GM03348 (cell line): Measurements from ENCODE around the gene PLRG1.

Source experiments
- DNase-seq: peaks from one replicate; pipeline ENCODE4 v3.0.0; 2012; ENCODE audit warnings: low spot score

The PLRG1 gene

DNA sequence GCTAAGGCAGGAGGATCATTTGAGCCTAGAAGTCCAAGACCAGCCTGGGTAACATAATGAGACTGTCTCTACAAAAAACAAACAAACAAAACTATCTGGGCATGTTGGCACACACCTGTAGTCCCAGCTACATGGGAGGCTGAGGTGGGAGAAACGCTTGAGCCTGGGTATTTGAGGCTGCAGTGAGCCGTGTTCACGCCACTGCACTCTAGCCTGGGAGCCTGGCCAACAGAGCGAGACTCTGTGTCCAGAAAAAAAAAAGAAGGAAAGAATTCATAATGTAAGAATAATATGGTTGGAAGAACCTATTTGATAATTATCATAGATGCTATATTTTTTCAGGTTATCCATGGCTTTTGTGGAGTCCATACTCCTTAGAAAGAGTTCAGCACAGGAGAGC is 32.6 kb downstream of the PLRG1 start:
- no peak for DNase-seq

DNA sequence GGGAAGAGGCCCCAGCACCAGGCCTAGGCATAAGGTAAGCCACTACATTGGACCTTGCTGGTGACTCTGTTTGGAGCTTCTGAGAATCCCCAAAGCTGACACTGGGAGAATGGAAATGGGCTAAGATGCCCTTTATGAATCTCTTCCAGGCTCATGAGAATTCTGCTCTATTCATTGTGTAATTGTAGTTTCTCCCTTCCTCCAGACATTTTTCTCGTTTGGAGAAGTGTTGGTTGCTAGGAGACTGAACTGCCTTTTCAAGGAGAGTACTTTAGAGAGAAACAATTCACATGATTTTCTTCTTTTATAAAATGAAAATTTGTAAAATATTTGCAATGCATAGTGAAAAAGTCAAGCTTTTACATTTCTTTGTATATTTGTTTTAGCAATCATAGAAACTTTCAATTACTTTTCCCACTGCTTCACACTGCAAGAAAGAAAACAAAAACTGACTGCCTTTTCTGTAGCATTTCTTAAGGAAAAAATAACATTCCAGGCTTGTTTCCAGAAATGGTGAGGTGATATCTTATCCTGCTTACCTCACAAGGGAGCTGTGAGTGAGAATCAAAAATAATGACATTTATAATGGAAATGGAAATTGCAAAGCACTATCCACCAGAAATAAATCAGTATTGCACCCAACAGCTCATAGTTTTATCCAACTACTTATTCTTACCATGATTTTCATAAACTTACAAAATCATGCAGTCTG is 33.7 kb downstream of the PLRG1 start:
- DNase-seq: no peak

DNA sequence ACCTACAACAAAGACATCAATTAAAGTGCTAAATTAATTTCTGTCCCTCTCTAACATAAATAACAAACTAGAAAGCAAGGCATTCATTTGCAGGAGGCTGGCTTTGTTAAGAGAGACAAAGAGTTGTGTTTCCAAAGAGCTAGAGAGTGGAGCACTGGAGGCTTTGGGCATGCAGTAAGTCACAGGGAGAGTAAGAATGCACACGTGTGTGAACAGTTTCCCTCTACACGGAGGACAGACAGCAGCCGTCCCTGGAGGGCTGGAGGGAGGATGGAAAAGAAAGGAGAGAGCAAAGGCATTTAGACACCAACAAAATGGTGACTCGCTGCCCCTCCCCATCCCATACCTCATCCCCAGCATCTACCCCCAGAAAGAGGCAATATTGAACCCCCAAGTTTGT is 38.2 kb downstream of the PLRG1 start:
- DNase-seq: no peak

DNA sequence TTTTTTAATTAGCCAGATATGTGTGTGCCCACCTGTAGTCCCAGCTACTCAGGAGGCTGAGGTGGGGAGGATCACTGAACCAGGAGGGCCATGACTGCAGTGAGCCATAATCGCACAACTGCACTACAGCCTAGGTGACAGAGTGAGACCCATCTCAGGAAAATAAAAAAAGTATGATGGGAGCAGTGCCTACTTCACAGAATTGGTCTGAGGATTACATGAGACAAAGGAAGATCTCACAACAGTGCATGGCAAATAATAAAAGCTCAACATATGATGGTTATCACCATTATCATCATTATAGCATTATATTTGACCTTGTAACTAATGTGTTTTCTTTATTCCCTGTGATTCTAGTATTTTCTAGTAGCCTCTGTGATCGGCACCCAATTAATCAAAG is 38.7 kb downstream of the PLRG1 start:
- DNase-seq: no peak

DNA sequence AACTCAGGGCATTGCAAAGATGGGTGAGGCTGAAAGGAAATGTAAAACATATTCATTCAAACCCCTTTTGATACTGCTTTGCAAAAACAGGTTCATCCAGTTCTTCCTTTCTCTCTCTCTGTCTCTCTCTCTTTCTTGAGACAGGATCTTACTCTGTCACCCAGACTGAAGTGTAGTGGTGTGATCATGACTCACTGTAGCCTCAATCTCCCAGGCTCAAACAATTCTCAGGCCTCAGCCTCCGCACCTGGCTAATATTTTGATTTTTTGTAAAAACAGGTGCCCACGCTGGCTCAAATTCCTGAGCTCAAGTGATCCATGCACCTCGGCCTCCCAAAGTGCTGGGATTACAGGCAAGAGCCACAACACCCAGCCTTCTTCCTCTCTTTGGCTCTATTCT is 43.0 kb downstream of the PLRG1 start:
- no peak for DNase-seq

DNA sequence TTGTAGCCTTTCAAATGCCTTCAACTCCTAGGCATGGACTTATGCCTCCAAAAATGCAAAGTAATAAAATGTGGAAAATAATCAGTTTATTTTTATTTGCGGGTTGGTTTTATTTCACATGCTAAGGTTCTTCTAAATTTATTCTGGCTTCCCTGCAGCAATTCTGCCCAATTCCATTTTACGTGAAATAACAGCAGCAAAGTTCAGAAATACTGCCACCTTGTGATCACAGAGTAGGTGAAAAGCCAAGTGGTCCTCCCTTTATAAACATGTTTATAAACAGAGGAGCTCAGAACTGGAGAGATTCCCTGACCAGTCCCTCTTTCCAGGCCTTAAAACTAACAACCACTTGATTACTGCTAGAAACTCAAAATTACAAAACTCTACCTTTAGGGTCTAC is 43.9 kb downstream of the PLRG1 start:
- peak; percentile 41 for DNase-seq

DNA sequence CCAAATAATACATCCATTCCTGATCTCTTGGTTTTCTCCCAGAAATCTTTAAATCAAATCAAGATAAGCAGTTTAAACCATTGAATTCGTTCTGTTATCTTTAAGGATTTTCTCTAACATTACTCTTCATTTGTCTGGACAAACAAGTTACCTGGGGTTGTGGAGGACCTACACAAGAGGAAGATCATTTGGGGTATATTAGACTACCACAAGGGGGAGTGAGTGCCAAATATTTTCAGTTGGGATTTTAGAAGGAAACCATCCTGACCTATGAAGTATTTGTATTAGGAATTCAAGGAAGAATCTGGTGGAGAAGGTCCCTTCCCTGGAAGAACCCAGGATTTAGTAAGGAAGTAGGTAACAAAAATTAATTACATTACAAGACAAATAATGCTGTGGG is 46.6 kb downstream of the PLRG1 start:
- peak; percentile 24 for DNase-seq

DNA sequence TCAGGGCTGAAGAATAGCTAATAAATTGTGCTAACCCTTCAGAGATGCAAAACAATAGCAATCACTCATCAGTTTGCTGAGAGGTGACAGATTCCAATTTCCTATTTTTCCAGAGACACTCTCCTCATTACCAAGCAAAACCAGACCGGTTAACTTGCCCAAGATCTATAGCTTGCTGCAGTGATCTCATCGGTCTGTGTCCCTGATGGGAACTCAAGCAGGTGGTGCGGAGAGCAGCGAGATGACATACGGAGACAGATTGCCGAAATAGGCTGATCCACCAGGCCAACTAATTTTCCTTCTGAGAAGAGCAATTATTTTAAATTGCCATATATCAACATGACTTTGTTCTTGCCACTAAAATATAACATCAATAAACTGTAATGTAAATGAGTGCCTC is 48.1 kb downstream of the PLRG1 start:
- no peak for DNase-seq

DNA sequence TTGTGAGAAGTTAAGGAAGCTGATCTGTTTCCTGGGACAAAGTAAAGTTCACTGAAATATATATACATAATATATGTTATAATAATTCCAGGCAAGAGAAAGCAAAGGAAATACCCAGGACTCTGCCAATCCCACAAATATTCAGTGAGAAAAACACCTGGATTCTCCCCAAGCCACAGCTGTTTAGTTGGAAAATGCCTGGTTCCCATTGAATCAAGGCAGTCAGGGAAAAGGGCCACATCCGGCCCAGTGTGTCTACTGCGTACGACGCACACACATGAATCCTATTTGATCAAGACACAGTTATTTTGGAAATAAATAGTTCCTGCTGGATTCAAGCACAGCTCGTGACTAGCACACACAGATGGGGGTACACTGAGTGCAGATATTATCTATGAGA is 52.3 kb downstream of the PLRG1 start:
- no peak for DNase-seq

DNA sequence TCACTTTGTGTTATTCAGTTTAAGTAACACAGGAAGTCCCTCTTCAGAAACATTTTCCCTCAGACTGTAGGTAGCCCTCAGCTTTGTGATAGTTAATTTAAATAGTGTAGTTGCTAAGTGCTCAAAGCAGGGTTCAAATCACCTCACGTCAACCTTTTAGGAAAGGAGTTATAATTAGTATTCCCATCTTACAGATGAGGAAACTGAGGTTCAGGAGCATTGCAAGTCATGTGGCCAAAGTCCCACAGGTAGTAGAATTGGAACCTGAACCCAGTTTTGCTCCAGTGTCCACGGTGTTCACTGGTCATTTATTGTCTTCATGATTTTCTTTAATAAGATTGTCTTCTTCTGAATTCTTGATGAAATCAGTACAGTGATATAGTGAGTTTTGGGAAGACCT is 54.3 kb downstream of the PLRG1 start:
- DNase-seq: no peak

DNA sequence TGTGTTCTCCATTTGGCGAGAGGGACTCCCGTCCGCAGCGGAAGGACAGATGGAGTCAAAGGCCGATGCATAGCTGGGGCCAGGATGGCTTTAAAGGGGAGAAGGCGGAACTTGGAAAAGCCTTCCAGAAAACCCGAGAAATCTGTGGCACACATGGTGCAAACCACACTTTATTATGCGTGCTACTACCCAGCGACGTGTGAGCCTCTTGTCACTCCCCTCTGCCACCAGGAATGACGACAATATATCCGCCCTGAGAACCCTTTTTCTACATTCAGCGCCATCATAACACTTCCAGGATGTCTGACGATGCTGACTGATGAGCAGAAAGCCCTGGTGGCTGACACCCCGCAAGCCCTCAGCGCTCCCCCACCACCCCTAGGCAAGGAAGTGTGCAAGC is 57.9 kb downstream of the PLRG1 start:
- no peak for DNase-seq

DNA sequence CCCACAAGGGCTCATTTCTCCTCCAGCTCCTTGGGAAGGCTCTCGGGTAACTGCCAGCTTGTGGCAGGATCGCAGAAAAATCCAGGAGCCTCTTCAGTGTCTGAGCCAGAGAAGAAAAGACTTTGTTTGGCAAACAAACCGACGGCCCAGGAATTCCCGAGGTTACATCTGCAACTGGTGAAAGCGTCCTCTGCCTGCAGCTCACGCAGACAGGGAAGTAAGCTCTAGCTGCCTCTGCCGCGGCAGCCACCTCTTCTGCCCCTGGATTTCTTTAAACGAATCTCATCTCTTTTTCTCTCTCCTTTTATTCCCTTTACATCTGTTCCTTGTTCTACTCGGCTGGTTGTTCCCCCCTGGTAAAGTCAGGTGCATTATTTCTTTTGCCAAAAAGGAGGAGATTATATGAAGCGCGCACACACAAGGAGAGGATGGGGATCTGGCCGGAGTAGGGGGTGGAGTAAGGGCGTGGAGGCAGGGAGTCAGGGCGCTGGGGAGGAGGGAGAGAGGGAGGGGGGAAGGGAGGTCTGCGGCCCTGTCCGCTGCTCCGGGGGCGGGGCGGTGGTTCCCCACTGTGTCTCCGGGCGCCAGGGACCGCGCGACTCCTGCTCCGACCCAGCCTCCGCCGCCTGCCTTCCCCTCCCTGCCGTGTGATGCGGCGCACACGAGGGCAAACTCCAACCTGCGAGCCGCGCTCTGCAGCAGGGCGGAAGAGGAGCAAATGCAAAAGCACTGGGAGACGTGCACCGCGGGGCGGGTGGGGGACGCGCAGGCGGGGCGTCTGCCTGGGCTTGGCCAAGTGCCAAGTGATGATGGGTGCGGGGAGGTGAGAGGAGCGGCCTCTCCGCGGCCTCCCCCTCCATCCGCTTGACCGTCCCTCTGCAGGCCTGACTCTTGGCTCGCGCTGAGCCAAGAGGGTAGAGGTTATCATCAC is 58.6 kb downstream of the PLRG1 start, which contains the start of gene DCHS2:
Gene DCHS2 (minus strand): TSS at position 459 of the 931 bp plus-strand sequence. CDS start 444 bp downstream, at position 15.
- peak; percentile 48 for DNase-seq

DNA sequence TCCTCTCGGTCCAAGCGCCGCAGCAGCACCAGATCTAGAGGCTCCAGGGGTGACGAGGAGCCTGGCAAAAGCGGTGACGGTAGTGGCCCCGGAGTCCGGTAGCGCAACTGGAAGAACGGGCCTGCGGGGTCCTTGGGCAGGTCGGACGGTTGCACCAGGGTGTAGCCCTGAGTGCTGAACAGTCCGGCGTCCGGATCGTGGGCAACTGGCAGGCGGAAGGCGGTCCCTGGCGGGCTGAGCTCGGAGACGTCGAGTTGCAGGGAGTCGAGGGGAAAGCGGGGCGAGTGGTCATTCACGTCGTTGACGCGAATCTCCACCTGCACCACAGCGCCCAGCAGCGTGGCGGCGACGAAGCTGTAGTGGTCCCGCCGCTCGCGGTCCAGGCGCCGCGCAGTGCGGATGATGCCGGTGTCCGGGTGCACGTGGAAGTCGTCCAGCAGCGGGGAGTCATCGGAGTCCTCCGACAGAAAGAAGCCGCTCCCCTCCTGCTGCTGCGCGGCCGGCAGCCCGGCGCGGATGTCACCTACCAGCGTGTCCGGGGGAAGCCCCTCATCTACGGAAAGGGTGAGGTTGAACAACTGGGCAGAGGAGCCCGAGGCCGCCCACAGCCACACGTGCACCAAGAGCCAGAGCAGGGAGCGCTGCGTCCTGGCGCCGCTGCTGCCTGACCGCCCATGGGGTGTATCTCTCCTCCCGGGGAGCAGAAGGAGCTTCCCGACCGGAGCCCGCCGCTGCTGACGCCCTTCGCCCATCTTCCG is 59.4 kb downstream of the PLRG1 start:
- peak; percentile 46 for DNase-seq

DNA sequence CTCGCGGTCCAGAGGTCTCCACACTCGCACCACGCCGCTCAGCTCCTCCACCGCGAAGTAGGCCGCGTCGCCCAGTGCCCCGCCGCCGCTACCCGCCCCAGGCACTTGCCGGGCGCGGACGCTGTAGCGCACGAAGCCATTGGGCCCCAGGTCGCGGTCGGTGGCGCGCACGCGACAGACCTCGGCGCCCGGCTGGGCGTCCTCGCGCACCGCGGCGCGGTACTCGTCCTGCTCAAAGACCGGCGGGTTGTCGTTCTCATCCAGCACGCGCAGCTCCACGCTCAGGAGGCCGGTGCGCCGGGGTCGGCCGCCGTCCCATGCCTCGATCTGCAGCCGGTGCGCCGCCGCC is 60.0 kb downstream of the PLRG1 start:
- no peak for DNase-seq

DNA sequence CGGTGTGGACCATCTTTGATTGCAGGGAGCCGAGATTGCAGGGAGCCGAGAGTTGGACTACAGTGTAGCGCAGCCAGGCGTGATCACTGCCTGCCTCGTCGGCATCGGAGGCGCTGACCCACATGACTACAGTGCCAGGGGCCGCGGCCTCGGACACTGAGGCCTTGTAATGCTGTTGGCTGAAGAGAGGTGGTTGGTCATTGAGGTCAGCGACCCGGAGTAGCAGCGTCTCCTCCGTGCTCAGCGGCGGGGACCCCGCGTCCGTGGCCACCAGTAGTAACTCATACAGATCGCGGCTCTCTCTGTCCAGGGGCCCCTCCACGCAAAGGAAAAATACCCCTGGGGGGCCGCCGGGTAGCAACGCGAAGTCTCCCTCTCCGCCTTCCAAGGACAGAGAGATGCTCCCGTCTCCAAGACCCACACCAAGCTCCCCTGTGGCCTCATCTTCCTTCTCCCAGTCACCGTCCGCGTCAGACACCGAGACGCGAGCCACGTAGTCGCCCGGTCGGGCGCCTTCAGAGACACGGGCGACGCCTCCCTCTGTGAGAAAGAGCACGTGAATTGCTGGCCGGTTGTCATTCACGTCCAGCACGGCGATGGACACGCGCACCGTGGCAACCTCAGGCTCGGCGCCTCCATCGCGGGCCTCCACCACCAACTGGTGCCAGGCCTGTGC is 60.5 kb downstream of the PLRG1 start:
- DNase-seq: peak; percentile 5

DNA sequence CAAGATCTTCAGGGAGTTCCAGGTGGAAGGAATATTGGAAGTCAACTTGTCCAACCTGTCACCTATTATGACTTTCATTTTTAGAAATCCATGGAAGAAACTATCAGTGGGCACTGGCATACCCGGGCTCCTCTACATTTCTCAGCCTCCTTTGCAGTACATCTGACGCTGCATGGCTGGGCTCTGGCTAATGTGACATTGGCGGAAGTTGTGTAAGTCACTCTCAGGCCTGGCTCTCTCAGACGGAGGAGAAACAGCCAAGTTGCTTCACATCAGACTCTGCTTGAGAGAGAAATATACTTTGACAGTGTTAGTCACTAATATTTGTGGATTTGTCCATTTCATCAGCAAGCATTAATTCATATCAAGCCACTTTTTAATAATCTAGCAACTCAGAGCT is 63.1 kb downstream of the PLRG1 start:
- no peak for DNase-seq

DNA sequence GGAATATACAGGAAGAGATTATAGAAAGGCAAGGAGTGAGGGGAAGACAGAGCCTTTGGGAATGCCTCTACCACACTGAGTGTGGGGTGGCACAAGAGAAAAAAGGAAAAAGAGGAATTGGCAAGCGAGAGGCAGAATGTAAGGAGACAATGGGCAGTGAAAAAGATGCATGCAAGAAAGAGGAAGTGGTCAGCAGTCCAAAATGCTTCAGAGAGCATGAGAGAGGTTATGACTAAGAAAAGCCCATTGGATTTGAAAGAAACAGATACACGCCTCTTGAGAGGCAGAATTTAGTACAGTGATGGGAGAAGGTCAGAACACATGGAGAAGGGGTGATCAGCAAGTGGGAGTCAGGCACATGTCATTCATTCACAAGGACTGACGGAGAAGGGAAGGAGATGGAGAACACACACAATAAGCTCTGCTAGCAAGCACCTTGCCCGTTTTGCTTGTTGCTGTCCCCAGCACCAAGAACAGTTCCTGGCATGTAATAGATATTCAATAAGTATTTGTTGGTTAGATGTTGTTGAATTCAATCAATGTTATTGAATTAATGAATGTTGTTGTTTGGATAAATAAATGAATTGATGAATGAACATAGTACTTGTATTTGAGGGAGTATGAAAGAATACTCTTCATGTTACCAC is 65.0 kb downstream of the PLRG1 start:
- no peak for DNase-seq
